8988T (cell line): ENCODE results near the gene SLC5A5.

Experiments
- DNase-seq: peaks from one replicate; pipeline ENCODE4 v3.0.0; 2011

The SLC5A5 gene

DNA sequence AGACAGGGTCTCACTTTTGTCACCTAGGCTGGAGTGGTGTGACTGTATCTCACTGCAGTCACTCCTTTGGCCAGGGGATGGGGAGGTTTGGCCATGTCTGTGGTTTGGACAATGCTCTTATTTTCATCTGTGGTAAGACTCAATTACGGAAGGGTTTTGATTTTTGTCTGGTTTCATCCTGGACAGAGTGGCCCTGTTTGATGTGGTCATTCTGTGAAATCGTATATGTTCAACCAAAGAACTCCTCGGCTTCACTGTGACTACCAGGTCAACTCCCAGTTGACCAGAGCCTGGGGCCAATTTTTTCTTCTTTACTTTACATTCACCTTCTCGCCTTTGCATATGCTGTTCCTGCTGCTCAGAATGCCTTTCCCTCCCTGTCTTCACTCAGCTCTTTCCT is 54.3 kb downstream of the SLC5A5 start:
- no peak for DNase-seq

DNA sequence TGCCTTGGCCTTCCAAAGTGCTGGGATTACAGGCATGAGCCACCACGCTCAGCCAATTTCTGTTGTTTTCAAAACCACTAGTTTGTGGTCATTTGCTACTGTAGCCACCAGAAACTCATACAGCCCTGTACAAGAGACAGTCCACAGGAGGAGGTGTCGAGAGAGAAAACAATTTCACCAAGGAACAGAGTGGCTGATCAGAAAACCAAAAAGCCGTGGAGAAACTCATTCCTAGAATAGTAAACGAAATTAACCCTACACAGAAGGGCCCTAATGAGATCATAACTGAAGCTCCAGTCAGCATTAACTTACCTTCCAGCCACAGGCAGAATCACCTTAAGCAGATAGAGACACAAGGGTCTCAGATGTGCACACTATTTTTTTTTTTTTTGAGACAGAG is 57.3 kb downstream of the SLC5A5 start:
- DNase-seq, result no peak

DNA sequence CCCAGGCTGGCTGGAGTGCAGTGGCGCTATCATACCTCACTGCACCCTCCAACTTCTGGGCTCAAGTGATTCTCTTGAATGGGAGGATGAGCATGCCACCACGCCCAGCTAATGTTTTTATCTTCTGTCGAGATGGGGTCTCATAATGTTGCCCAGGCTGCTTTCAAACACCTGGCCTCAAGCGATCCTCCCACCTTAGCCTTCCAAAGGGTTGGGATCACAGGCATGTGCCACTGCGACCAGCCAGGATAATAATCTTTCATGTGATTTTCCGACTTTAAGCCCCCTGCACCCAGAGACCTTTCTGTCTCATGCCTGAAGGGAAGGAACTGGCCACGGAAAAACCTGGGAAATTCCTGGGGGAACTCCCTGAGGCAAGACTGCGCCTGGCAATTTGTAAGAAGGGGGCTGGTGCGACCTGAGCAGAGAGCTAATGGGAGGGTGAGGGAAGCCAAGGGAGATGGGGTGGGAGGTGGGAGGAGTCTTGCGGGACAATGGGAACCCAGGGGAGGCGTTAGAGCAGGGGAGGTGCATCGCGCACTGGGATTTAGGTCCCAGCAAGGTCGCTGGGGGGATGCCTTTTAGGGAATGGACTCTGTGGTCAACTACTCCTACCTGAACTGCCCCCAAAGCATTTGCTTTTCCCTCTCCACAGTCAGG is 59.9 kb downstream of the SLC5A5 start:
- DNase-seq, result no peak

DNA sequence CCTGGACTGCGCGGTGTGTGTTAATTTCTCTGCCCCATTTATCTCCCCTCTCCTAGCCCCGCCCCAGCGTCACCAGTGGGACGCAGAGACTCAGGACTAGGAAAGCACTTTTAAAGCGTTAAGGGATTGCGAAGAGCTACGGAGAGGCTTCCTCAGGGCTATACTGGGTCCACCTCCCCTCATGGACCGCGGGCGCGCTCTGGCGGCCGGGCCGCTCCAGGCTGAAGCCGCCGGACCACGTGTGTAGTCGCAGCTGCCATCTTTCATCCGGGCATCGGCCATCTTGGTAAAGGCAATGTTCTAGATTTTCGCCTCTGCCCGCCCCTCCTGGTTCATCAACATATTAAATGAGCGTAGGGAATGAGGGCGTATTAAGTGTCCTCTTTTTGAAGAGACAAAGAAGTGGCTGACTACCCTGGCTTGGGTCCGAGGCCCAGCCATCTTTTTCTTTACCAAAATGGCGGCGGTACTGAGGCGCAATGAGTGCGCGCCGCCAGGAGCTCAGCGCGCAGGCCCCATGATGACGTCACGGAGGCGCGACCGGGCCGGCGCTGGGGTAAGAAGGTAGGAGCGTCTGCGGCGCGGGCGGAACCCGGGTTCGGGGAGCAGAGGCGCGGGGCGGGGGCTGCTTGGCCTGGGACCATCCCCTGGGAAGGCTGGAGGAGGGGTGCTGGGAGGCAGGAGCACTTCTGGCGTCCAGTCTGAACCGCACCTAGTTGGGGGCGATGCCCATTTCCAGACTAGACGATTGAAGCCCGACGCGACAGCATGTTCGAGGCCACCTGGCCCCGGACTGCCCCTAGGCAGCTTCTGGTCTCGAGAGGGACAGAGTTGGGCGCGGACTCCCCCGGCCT is 61.0 kb downstream of the SLC5A5 start, which contains the start of gene CCDC124:
Gene CCDC124, plus strand, starts transcription at position 531 of the 854 bp plus-strand sequence. CDS start 3,406 bp downstream, outside the sequence.
- peak; percentile 84 for DNase-seq

DNA sequence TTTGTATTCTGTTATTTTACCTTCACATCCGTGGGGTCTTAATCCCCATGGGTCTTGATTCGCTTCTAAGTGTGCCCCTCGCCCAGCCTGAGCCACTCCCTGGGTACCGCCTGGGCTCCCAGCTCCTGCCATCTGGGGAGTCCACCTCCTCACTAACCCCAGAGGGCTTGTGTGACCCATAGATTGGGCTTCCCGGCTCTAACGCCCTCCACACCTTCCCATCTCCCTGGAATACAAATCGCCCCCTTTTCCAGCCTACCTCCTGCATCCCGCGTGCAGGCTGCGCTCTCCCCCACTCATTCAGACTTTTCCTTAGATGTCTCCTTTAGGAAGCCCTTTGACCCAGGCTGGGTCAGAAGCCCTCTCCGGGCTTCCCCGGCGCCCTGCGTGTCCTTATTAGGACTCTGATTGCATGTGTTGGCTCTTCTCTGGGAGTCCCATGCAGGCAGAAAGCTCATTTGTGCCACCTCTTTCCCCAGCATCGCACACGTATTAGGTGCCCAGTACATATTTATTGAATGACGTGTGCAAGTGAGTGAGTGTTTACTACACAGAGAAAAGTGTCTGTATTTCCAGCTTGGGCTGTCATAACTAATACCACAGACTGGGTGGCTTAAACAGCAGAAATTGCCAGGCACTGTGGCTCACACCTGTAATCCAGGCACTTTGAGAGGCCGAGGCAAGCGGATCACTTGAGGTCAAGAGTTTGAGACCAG is 61.8 kb downstream of the SLC5A5 start:
- no peak for DNase-seq

DNA sequence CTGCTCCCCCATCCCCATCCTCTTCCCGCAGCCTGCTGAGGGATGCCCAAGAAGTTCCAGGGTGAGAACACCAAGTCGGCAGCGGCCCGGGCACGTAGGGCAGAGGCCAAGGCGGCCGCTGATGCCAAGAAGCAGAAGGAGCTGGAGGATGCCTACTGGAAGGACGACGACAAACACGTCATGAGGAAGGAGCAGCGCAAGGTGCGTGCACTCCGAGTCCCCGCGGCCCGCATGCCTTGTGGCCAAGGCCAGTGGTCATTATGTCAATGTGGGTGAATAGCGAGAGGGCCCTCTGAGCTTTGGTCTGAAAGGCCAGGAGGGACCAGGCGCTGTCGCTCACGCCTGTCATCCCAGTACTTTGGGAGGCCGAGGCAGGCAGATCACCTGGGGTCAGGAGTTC is 64.6 kb downstream of the SLC5A5 start:
- DNase-seq, result no peak

DNA sequence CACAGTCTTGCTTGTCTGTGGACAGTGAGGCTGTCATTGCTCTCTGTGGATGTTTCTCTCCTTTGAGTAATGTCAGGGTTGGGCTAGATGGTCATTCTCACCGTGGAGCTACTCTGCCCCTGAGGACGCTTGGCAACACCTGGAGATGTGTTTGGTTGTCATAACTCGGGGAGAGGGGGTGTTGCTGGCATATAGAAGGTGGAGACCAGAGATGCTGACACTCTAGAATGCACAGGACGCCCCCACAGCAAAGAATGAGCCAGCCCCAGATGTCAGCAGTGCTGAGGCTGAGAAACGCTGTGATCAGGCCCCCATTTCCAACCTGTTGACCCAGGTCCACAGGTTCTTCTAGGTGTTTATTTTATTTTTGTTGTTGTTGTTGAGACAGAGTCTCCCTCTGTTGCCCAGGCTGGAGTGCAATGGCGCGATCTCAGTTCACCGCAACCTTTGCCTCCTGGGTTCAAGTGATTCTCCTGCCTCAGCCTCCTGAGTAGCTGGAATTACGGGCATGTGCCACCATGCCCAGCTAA is 65.7 kb downstream of the SLC5A5 start:
- no peak for DNase-seq

DNA sequence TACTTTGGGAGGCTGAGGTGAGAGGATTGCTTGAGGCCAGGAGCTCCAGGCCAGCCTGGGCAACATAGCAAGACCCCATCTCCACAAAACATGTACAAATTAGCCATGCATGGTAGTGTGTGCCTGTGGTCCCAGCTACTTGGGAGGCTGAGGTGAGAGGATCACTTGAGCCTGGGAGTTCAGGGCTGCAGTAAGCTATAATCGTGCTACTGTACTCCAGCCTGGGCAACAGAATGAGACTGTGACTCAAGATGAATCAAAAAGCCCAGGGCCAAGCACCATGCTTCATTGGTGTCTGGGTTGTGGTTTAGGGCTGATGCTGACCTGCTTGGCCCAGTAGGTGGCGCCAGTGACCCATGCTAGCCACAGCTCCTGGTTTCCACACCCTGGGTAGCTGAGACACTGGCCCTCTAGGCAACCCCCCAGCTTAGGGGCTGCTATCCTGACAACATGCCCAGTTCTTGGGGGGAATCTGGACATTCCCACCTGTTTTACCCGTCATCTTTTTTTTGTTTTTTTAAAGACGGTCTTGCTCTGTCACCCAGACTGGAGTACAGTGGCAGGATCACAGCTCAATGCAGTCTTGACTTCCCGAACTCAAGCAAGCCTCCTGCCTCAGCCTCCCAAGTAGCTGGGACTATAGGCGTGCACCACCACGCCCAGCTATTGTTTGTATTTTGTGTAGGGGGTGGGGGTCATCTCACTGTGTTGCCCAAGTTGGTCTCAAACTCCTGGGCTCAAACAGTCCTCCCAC is 66.5 kb downstream of the SLC5A5 start:
- peak; percentile 98 for DNase-seq

DNA sequence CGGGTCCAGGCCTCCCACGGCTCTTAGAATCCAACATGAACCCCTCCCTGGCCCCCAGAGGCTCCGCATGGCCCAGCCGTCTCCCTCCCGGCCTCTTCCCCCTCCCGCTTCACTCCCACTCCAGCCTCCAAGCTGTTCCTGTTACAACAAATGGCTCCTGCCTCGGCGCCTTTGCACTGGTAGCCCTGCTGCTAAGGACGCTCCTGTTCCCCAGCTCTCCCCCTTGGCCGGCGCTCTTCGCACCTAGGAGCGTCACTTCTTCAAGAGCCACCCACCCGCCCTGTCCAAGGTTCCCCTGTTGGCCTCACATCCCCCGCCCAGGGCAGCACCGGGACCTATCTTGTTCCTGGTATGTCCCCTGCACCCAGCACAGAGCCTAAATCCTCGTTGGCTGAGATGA is 70.4 kb downstream of the SLC5A5 start:
- no peak for DNase-seq

DNA sequence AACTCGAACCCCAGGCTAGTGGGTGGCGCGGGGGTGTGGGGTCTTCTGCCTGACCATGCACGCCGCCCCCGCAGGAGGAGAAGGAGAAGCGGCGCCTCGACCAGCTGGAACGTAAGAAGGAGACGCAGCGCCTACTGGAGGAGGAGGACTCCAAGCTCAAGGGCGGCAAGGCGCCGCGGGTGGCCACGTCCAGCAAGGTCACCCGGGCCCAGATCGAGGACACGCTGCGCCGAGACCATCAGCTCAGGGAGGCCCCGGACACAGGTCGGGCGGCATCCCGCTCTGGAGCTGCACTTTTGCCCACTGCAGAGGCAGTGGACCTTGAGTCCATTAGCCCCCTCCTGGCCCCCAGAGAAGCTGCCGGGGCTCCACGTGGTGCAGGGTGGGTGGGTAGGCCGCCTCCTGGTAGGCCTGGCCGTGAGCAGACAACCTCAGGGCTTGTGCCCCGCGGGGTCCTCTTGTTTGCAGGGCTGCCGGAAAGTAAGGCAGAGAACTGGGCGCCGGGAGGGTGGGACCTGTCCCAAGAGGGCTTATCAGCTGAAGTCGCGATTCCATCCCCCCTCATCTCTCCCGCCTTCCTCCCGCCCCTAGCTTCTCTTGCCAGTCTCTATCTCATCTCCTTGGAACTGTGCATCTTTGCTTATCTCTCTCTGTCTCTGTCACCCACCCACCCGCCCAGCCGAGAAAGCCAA is 71.0 kb downstream of the SLC5A5 start:
- peak; percentile 14 for DNase-seq

DNA sequence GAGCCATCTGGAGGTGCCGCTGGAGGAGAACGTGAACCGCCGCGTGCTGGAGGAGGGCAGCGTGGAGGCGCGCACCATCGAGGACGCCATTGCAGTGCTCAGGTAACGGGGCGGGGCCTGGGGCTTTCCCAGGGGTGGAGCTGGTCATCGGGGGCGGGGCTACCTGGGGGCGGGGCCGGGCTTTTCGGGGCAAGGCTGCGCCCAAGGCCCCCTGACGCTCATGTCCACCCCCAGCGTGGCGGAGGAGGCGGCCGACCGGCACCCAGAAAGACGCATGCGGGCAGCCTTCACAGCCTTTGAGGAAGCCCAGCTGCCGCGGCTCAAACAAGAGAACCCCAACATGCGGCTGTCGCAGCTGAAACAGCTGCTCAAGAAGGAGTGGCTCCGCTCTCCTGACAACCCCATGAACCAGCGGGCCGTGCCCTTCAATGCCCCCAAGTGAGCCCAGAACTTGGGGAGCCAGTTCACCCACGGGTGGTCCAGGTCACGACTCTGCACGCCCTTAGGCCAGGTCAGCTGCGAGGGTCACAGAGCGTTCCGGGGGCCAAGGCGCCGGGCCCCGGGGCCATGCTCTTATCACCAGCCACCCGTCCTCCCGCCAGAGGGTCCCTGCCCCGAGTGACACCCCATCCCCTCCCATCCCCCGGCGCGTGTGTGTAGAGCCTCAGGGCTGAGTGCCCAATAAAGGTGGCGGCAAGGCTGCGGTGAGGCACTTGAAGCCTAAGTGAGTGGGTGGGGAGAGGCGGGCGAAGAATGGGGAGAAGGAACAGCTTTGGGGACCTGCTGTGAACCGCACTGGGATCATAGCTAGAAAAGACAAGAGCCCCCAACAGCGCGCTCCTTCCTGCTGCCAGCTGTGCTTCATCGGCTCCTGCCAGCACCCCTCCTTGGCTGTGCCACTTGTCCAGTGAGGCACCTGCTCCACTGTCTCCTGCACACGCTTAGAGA is 71.8 kb downstream of the SLC5A5 start:
- DNase-seq, result peak; percentile 48

DNA sequence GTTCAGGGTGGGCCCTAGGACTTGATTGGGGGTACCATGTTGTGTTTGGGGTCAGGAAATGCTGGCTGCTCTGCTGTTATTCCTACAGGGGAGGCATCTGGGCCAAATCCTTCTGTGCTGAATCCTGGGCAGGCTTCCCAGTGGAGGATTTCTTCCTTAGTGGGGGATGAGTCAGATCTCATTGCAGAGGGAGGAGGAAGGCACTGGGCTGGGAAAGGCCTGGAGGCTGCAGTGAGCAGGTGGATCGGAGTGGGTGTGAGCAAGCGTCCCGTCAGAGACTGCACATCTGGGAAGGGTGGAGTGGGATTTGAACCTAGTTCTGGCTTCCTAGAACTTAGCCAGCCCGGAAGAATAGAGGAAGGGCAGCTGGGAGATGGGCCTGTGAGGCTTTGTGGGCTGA is 72.6 kb downstream of the SLC5A5 start:
- DNase-seq, result peak; percentile 29
